Measurements from ENCODE around the gene SCLT1.

Gene SCLT1

GRCh38 chr4:128955751-128956150 lies 137.6 kb downstream of the SCLT1 start:
- no peak for DNase-seq

GRCh38 chr4:128954941-128955340 lies 138.4 kb downstream of the SCLT1 start:
- DNase-seq, result no peak

- no peak for DNase-seq
These were observed 142.0 kb downstream of the SCLT1 start for GRCh38 chr4:128951316-128951715.

GRCh38 chr4:128950796-128951195 lies 142.5 kb downstream of the SCLT1 start:
- DNase-seq, result no peak

GRCh38 chr4:128946916-128947315 lies 146.4 kb downstream of the SCLT1 start:
- DNase-seq, result no peak

- no peak for DNase-seq
These were observed 150.7 kb downstream of the SCLT1 start for GRCh38 chr4:128942607-128943006.

- no peak for DNase-seq
These were observed 152.4 kb downstream of the SCLT1 start for GRCh38 chr4:128940971-128941370.

- no peak for DNase-seq
These were observed 163.3 kb downstream of the SCLT1 start for GRCh38 chr4:128930051-128930450.

GRCh38 chr4:128924951-128925350 lies 168.4 kb downstream of the SCLT1 start:
- DNase-seq, result no peak

- DNase-seq, result no peak
These were observed 171.4 kb downstream of the SCLT1 start for GRCh38 chr4:128921954-128922353.

GRCh38 chr4:128917781-128918180 lies 175.6 kb downstream of the SCLT1 start:
- DNase-seq, result no peak

GRCh38 chr4:128916832-128917231 lies 176.5 kb downstream of the SCLT1 start:
- DNase-seq, result no peak

- DNase-seq, result no peak
These were observed 177.8 kb downstream of the SCLT1 start for GRCh38 chr4:128915544-128915943.

- no peak for DNase-seq
These were observed 180.1 kb downstream of the SCLT1 start for GRCh38 chr4:128913228-128913627.

GRCh38 chr4:128908735-128909134 lies 184.6 kb downstream of the SCLT1 start:
- DNase-seq, result no peak

- DNase-seq, result no peak
These were observed 185.4 kb downstream of the SCLT1 start for GRCh38 chr4:128907981-128908380.

GRCh38 chr4:128906581-128906980 lies 186.8 kb downstream of the SCLT1 start:
- DNase-seq, result no peak

- no peak for DNase-seq
These were observed 188.5 kb downstream of the SCLT1 start for GRCh38 chr4:128904821-128905220.

GRCh38 chr4:128880662-128881061 lies 212.7 kb downstream of the SCLT1 start:
- no peak for DNase-seq

- no peak for DNase-seq
These were observed 213.4 kb downstream of the SCLT1 start for GRCh38 chr4:128879971-128880370.

- DNase-seq, result no peak
These were observed 214.1 kb downstream of the SCLT1 start for GRCh38 chr4:128879283-128879682.

GRCh38 chr4:128877934-128878333 lies 215.4 kb downstream of the SCLT1 start:
- DNase-seq, result no peak

- DNase-seq, result no peak
These were observed 217.1 kb downstream of the SCLT1 start for GRCh38 chr4:128876200-128876599.

GRCh38 chr4:128871948-128872347 lies 221.4 kb downstream of the SCLT1 start:
- no peak for DNase-seq

GRCh38 chr4:128869776-128870509 lies 223.4 kb downstream of the SCLT1 start:
- DNase-seq, result no peak
